Transverse colon (tissue), 3 donors: Measurements from ENCODE around the gene CLINT1.

Experiments
- POLR2A ChIP-seq: fragments of 450-650 bp; IDR thresholded peaks from one replicate; pipeline ENCODE4 v1.6.1; 2016; ENCODE audit warnings: antibody characterized with exemption, mild to moderate bottlenecking, moderate library complexity
- TF ChIP-seq, protein P1 (sequence below), 5 experiments: fragments of 200-600 bp in 3 of 5; fragments of 450-650 bp in 2 of 5; sonication (generic) in 3 of 5; IDR thresholded peaks; 1 replicate in 2 of 5; 2 replicates in 3 of 5; pipeline ENCODE4 v1.5.1; 2016 to 2017; ENCODE audit warnings: antibody characterized with exemption in 5 of 5, inconsistent platforms in 3 of 5, mild to moderate bottlenecking in 2 of 5, moderate library complexity in 1 of 5

DNA sequence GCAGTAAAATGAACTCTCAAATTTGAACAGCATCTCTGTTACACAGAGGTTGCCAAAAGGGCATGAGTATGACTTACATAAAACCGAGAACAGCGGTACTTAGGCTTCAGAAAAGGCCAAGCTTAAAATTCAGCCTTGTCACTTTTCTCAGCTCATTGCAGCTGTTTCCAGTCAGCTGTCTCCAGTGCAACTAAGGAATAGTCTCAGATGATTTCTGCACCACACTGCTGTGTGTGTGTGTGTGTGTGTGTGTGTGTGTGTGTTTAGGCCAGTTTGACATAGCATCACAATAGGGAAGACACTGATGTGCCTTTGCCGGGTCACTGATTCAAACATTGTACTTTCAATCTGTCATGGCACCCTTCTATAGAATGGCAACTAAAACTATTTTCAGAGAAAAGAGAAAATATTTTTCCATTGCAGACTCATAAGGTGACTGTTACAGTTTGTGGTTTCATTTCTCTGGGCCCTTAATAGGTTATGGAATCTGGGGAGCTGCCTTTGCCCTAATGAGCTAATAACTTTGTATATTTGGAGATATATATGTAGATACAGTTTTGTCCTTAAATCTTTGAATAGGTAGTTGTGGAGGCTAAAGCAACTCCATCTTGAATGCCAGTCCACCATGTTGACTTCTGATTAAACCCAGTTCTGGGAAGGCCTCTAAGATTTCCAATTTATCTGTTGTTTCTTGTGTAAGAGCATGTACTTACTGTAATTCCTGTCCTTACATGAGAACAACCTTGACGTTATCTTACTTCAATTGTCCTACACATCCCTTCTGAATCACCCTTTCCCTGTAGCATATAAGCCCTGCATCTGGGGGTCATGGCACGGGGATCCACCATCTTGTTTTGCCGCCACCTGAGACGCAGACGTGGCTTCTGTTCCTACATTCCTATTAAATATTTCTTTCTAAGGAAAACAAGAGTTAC, 110.9 kb downstream of the CLINT1 start:
- TF ChIP-seq, protein P1, sequence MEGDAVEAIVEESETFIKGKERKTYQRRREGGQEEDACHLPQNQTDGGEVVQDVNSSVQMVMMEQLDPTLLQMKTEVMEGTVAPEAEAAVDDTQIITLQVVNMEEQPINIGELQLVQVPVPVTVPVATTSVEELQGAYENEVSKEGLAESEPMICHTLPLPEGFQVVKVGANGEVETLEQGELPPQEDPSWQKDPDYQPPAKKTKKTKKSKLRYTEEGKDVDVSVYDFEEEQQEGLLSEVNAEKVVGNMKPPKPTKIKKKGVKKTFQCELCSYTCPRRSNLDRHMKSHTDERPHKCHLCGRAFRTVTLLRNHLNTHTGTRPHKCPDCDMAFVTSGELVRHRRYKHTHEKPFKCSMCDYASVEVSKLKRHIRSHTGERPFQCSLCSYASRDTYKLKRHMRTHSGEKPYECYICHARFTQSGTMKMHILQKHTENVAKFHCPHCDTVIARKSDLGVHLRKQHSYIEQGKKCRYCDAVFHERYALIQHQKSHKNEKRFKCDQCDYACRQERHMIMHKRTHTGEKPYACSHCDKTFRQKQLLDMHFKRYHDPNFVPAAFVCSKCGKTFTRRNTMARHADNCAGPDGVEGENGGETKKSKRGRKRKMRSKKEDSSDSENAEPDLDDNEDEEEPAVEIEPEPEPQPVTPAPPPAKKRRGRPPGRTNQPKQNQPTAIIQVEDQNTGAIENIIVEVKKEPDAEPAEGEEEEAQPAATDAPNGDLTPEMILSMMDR (IDR thresholded peaks at IDR 0.05): no peak
- no peak for TF ChIP-seq POLR2A
